NK-92 (cell line): Measurements from ENCODE around the gene CAMTA2.

Source experiments
- DNase-seq: peaks from one replicate; lab custom pipeline; 2025; ENCODE audit not compliant: unreplicated experiment; lab: John Stamatoyannopoulos, UW

The CAMTA2 gene

GRCh38 chr17:4947411-4948165 is 39.9 kb downstream of the CAMTA2 start:
- DNase-seq: no peak

DNA sequence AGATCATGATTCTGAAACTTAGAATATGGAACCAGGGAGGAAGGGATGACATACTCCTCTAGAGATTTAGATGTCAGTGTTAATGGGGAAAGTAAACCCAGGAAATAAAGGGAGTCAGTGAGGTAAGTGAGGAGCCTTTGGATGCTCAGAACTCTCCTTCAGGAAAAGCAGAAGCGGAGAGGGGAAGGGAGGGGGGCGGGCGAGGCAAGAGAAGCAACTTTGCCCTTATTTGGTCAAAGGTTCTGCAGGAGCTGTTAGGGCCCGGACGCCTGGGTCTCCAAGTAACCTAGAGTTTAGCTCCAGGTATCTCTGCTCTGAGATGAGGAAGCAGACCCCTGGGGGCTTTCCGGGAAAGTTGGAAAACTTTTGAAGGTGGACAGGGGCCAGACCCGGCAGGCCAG is 40.5 kb downstream of the CAMTA2 start:
- DNase-seq: no peak

DNA sequence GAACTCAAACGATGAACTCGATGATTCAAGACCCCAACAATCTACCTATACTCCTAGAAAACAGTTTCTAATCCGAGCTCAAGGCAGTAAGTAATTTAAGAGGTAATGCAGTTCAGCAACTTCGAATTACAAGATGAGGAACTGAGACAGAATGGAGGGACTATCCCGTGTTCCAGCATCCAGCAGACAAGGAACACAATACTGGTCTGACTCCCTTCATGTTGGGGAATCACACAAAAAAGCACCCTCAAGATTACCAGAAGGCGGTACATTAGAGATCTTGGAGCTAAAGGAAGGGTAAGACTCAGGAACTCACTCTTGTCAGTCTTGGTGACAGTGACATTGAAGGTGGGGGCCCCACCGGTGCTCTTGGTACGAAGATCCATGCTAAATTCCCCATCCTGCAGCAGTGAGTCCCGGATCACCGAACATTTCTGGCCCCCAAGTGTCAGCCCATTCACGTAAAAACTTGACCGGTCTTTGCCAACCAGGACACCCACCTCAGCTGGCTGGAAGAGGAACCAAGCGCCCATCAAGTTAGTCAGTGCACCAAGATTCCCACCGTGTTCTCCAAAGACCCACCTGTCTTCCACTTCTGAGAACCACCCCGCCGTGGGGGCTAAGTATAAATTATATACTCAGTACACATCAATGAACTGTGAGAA is 41.0 kb downstream of the CAMTA2 start:
- no peak for DNase-seq

- DNase-seq: no peak
Observed at GRCh38 chr17:4945944-4946280, 41.6 kb downstream of the CAMTA2 start.

DNA sequence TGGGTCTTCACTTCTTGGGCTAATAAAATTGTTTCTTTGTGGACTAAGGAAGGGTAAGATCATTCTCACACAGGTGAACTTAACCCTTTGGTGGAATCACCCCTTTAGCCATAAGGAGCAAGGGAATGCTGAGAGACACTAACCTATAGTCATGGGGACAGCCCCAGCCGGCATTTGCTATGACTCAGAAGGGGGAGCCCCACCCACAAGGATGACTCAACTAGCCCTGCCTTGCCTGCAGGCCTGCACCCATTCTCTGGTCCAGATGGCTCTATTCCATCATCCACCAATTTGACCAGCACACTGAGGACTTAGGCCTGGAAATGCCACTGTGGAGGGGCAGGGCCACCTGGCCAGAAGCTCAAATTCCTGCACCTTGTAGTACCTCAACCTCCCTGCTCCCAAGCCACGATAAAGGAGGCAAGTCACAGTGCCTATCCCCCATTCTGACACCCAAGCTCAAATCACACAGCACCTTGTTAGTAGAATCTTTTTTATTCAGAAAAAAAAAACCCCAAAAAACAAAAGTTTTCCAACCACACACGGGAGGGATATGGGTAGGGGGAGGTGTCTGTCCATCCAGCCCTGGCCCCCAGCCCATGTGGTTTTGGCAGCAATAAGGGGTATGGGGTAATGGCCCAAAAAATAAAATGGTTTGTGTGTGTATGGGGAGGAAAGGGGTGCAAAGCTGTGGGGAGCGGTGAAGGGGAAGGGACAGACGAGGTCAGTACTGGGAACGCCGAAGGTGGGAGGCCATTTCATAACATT is 42.1 kb downstream of the CAMTA2 start:
- no peak for DNase-seq

- DNase-seq: no peak
Observed at GRCh38 chr17:4944554-4945175, 42.8 kb downstream of the CAMTA2 start.

DNA sequence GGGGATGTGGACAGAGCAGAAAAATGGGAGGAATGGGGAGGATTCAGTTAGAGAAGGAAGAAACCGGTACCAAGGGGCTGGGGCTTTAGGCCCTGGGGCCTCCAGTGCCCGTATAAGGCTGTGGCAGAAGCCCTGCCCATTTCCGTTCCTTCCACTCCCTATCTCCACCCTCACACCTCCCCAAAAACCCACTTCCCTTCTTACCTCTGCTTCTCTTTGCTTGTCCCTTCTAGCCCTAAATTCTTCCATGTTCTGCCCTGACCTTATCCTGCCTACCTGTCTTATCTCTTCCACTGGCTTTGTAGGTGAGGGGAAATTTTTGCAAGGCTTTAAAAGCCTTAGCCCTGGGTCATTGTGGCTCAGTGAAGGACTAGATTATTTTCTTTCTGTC is 43.3 kb downstream of the CAMTA2 start:
- no peak for DNase-seq

- no peak for DNase-seq
Observed at GRCh38 chr17:4942760-4943508, 44.5 kb downstream of the CAMTA2 start.

DNA sequence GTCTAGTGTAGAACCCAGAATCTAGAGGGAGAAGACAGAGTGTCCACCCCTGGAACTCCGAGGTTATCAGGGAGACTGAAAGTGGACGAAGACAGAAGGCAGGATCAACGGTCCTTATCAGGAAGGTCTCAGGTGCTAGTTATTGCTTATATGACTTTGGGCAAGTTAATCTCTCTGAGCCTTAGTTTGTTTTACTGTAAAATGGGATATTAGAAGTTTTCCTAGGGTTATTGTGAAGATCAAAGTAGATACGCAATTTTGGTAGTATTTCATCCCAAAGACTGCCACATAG is 46.2 kb downstream of the CAMTA2 start:
- no peak for DNase-seq

- no peak for DNase-seq
Observed at GRCh38 chr17:4940555-4941318, 46.7 kb downstream of the CAMTA2 start.

DNA sequence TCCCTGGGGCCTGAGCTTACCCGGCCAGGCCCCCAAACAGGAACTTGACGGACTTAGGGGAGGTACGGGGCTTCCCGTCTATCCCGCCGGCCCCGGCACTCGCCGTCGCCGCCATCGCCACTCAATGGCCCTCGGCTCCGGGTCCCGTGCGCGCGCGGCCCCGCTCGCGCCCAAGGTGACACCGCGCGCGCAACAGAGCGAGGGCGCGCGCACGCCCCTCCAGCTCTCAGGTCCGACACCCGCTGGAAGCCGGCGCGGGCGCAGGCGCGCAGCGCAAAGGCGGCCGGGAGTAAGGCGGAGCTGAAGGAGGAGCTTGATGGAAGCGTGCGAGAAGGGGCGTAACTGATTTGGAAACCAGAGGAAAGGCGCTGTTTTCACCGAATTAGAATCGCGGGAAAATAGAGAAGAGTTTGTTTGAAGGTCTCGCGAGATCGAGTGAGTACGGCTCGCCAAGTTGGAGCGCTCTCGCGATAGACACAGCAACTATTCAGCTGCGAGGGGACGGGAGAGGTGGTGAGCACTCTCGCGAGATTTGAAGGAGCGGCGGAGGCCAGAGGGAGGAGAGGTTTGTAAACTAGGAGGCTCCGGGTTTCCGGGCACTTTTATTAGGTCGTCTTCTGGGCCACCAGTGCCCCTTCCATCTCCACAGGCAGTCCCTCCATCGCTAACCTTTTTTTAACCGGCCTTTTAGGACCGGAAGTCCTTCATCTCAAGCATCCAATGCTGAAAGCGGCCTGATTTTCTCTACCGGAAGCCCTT is 47.5 kb downstream of the CAMTA2 start, which contains the start of the genes RNF167 and SLC25A11:
Gene RNF167 (plus strand): TSS at position 473 of the 759 bp plus-strand sequence. CDS start 642 bp downstream, outside the sequence.
Gene SLC25A11 (minus strand): TSS at position 251 of the 759 bp plus-strand sequence. CDS start 136 bp downstream, at position 115.
- peak; percentile 76 for DNase-seq

GRCh38 chr17:4939546-4939795 is 48.0 kb downstream of the CAMTA2 start:
- DNase-seq: no peak

- DNase-seq: no peak
Observed at GRCh38 chr17:4938688-4939545, 48.6 kb downstream of the CAMTA2 start.

- DNase-seq: no peak
Observed at GRCh38 chr17:4938069-4938491, 49.4 kb downstream of the CAMTA2 start.

DNA sequence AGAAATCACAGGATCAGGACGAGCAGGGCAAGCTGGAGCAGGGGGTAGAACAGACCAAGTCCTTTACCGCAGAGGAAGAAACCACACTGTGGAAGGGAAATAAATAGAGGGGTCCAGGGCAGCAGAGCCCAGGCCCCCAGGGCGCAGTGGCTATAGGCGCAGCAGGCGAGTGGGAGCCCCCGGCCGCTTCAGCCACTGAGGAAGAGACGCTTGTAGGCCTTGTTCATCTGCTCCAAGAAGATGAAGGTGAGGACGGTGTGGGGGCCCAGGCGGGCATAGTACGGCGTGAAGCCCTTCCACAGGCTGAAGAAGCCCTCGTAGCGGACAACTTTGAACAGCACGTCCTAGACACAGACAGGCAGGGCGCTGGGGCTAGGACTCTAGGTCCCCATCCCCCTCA is 49.9 kb downstream of the CAMTA2 start:
- DNase-seq: no peak

DNA sequence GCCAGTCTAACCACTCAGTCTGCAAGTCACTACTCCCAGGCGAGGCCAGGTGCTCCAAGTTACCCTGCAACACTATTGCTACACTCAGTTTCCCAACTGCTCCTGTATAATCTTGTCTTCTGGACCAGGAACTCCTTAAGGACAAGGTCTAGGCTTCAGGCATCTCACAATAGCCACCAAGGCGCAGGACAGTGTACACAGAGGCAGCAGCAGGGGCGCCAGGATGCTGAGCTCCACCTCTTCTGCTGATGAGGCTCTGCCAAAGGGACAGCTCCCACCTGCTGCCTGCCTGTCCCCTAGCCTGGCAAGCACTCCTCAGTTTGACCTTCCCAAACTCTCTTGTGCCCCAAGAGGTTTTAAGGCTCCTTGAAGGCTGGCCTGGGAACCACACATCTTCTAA is 51.0 kb downstream of the CAMTA2 start:
- DNase-seq: no peak

DNA sequence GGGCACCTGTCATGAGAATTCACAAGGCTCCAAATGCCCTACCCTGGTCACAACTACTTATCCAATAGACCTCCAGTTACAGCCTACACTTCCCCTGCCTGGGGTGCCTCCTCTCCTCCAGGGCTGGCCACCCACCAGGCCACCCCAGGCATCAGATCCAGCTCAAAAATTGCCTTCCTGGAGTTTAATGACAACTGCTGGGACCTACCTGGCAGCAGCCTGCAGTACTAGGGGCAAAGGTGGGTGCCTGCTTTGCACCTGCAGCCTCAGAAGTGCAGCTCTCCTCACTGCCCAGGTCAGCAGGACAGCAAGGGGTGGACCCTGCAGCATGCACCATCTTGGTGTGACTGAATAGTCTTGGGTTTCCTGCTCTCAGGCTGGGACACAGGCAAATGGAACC is 51.8 kb downstream of the CAMTA2 start:
- DNase-seq: no peak

GRCh38 chr17:4934173-4934979 is 53.1 kb downstream of the CAMTA2 start:
- DNase-seq: no peak
